Measurements from ENCODE around the gene ARTN. TPM values are rescaled to one million over a fixed set of nuclear protein-coding genes. Genes with fewer than 3 reads are reported as not detected.

Gene ARTN
- total and polyA plus RNA-seq, 9 of the 15 experiments (the other 6 are each of a cell fraction or from before 2014, with no cell fraction given): 0.06 to 0.38 TPM; not detected in 7

- TF ChIP-seq, protein P1, sequence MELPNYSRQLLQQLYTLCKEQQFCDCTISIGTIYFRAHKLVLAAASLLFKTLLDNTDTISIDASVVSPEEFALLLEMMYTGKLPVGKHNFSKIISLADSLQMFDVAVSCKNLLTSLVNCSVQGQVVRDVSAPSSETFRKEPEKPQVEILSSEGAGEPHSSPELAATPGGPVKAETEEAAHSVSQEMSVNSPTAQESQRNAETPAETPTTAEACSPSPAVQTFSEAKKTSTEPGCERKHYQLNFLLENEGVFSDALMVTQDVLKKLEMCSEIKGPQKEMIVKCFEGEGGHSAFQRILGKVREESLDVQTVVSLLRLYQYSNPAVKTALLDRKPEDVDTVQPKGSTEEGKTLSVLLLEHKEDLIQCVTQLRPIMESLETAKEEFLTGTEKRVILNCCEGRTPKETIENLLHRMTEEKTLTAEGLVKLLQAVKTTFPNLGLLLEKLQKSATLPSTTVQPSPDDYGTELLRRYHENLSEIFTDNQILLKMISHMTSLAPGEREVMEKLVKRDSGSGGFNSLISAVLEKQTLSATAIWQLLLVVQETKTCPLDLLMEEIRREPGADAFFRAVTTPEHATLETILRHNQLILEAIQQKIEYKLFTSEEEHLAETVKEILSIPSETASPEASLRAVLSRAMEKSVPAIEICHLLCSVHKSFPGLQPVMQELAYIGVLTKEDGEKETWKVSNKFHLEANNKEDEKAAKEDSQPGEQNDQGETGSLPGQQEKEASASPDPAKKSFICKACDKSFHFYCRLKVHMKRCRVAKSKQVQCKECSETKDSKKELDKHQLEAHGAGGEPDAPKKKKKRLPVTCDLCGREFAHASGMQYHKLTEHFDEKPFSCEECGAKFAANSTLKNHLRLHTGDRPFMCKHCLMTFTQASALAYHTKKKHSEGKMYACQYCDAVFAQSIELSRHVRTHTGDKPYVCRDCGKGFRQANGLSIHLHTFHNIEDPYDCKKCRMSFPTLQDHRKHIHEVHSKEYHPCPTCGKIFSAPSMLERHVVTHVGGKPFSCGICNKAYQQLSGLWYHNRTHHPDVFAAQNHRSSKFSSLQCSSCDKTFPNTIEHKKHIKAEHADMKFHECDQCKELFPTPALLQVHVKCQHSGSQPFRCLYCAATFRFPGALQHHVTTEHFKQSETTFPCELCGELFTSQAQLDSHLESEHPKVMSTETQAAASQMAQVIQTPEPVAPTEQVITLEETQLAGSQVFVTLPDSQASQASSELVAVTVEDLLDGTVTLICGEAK (IDR thresholded peaks at IDR 0.05): no peak
- TF ChIP-seq, protein P1 (CRISPR knock-in tag; IDR thresholded peaks at IDR 0.05): no peak
Observed at GRCh38 chr1:43914576-43915525, 18.8 kb upstream of the ARTN start (continued).

Data from K562 (cell line).